Keratinocyte (primary cell): ENCODE results near the gene TMEM86A. TPM values are rescaled to one million over a fixed set of nuclear protein-coding genes. Genes with fewer than 3 reads are reported as not detected.
"Not testable (repeated sequence)": the region's sequence is repeated elsewhere in the genome, so short reads cannot be mapped to it uniquely, and the experiment has no call there.

Experiments
- DNase-seq: peaks from one replicate; pipeline ENCODE4 v3.0.0-alpha.2; 2011; ENCODE audit warnings: low read depth, missing footprints, low spot score
- FAIRE-seq: peaks from 2 replicates; lab custom pipeline; 2011; peaks lifted over from hg19 to GRCh38; lab: Jason Lieb, UNC
- H2AFZ ChIP-seq: 2 replicates; pipeline ENCODE4 v1.6.0; 2012; ENCODE audit warnings: low read length, control low read depth, inconsistent platforms; ENCODE audit not compliant: control insufficient read depth
- H3K27ac ChIP-seq: 2 replicates; pipeline ENCODE4 v1.5.1; 2011; ENCODE audit warnings: low read length; ENCODE audit not compliant: control insufficient read depth, insufficient read depth
- H3K27me3 ChIP-seq: 3 replicates; pipeline ENCODE4 v1.6.0; 2011; ENCODE audit warnings: low read length; ENCODE audit not compliant: control insufficient read depth, insufficient read depth; ENCODE audit errors: extremely low read depth
- H3K36me3 ChIP-seq, 2 experiments: 2 replicates in 1 of 2; 3 replicates in 1 of 2; pipeline ENCODE4 v1.5.1; 2011; ENCODE audit warnings: low read length in 2 of 2, mild to moderate bottlenecking in 1 of 2; ENCODE audit not compliant: control insufficient read depth in 2 of 2, insufficient read depth in 2 of 2; ENCODE audit errors: extremely low read depth in 1 of 2
- H3K4me1 ChIP-seq: 3 replicates; pipeline ENCODE4 v1.5.1; 2011; ENCODE audit warnings: low read length; ENCODE audit not compliant: control insufficient read depth, insufficient read depth; ENCODE audit errors: extremely low read depth
- H3K4me2 ChIP-seq: 3 replicates; pipeline ENCODE4 v1.6.0; 2011; ENCODE audit warnings: low read depth, low read length; ENCODE audit not compliant: control insufficient read depth, insufficient read depth; ENCODE audit errors: extremely low read depth
- H3K4me3 ChIP-seq, 3 experiments: fragments of 200-600 bp in 1 of 3; sonication (generic) in 1 of 3; 2 replicates in 2 of 3; 3 replicates in 1 of 3; pipeline ENCODE4 v1.5.1; 2011 to 2016; ENCODE audit warnings: low read length in 3 of 3, mild to moderate bottlenecking in 3 of 3, control low read depth in 2 of 3, inconsistent platforms in 1 of 3, low read depth in 1 of 3, mixed read lengths in 1 of 3, mixed run types in 1 of 3, moderate library complexity in 1 of 3; ENCODE audit not compliant: control insufficient read depth in 2 of 3, insufficient read depth in 2 of 3; ENCODE audit errors: extremely low read depth in 1 of 3
- H3K79me2 ChIP-seq: 2 replicates; pipeline ENCODE4 v1.6.0; 2012; ENCODE audit warnings: low read length; ENCODE audit not compliant: control insufficient read depth, insufficient read depth
- H3K9ac ChIP-seq: 3 replicates; pipeline ENCODE4 v1.6.0; 2011; ENCODE audit warnings: low read length; ENCODE audit not compliant: control insufficient read depth, insufficient read depth; ENCODE audit errors: extremely low read depth
- H3K9me1 ChIP-seq: 3 replicates; pipeline ENCODE4 v1.6.0; 2011; ENCODE audit warnings: low read length; ENCODE audit not compliant: control insufficient read depth, insufficient read depth; ENCODE audit errors: extremely low read depth
- H3K9me3 ChIP-seq: 2 replicates; pipeline ENCODE4 v1.5.1; 2012; ENCODE audit warnings: low read depth, low read length; ENCODE audit not compliant: control insufficient read depth
- H4K20me1 ChIP-seq: 3 replicates; pipeline ENCODE4 v1.6.0; 2011; ENCODE audit warnings: low read length; ENCODE audit not compliant: control insufficient read depth, insufficient read depth; ENCODE audit errors: extremely low read depth
- EZH2 ChIP-seq: IDR thresholded peaks from one replicate; pipeline ENCODE4 v1.6.1; 2012; ENCODE audit warnings: inconsistent platforms, mild to moderate bottlenecking, low read length, moderate library complexity
- dilution Hi-C: fragments of 300-500 bp; cut with MboI; formaldehyde crosslinking; loops from one replicate; pipeline ENCODE4 v1.7.0; 2020; ENCODE audit warnings: low sequenced_read_pairs; ENCODE audit not compliant: extremely low pct_ligation_motif_present
- polyA plus RNA-seq, 5 experiments: library from polyadenylated mRNA; depleted of rRNA in 3 of 5; stranded (reverse) in 3 of 5; stranded (forward) in 1 of 5; unstranded in 1 of 5; fragments of >200 nt; gene quantifications; 1 replicate in 1 of 5; 2 replicates in 3 of 5; 3 replicates in 1 of 5; pipeline versions ENCODE4 v1.2.1 to v1.2.3, GENCODE V29; 2011 to 2012; ENCODE audit warnings: missing spikeins in 2 of 5, low read depth in 1 of 5, low replicate concordance in 1 of 5
- TF ChIP-seq, protein P1 (sequence below), 3 experiments: IDR thresholded peaks in 1 of 3; conservative IDR thresholded peaks in 1 of 3; optimal IDR thresholded peaks in 1 of 3; 2 replicates in 2 of 3; 3 replicates in 1 of 3; pipeline versions ENCODE3 to v1.5.1; 2011; ENCODE audit warnings: low read length in 3 of 3, mild to moderate bottlenecking in 3 of 3, moderate library complexity in 2 of 3, control low read depth in 1 of 3, inconsistent platforms in 1 of 3; ENCODE audit not compliant: insufficient read depth in 2 of 3; ENCODE audit errors: extremely low read depth in 1 of 3

The TMEM86A gene
- polyA plus RNA-seq, 1 donor (not counting 4 experiments of a cell fraction or from before 2014, with no cell fraction given): 2.5 TPM

DNA sequence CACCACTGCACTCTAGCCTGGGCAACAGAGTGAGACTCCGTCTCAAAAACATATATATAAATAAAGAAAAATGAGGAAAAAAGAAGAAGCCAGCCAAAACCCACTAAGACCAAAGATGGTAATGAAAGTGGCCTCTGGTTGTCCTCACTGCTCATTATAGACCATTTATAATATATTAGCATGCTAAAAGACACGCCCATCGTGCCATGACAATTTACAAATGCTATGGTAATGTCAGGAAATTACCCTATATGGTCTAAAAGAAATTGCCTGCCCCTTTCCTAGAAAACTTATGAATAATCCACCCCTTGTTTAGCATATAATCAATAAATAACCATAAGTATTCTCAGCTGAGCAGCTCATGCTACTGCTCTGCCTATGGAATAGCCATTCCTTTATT is 16.1 kb upstream of the TMEM86A start:
- Histone ChIP-seq H2AFZ (no peak overlapping the region), H4K20me1 (no peaks in the 10 kb centered on the region), H3K9ac (no peak overlapping the region), H3K4me2 (no peak overlapping the region), H3K9me3 (no peaks in the 10 kb centered on the region), H3K4me1 (peaks cover 2% of the 10 kb centered on the region), H3K36me3 (no peaks in the 10 kb centered on the region), H3K79me2 (no peaks in the 10 kb centered on the region), H3K4me3 (no peak overlapping the region), H3K27me3 (no peaks in the 10 kb centered on the region), H3K9me1 (no peaks in the 10 kb centered on the region), H3K27ac (no peak overlapping the region)
- DNase-seq (no peak), FAIRE-seq (no peak)
- no peak for TF ChIP-seq EZH2
- TF ChIP-seq, protein P1, sequence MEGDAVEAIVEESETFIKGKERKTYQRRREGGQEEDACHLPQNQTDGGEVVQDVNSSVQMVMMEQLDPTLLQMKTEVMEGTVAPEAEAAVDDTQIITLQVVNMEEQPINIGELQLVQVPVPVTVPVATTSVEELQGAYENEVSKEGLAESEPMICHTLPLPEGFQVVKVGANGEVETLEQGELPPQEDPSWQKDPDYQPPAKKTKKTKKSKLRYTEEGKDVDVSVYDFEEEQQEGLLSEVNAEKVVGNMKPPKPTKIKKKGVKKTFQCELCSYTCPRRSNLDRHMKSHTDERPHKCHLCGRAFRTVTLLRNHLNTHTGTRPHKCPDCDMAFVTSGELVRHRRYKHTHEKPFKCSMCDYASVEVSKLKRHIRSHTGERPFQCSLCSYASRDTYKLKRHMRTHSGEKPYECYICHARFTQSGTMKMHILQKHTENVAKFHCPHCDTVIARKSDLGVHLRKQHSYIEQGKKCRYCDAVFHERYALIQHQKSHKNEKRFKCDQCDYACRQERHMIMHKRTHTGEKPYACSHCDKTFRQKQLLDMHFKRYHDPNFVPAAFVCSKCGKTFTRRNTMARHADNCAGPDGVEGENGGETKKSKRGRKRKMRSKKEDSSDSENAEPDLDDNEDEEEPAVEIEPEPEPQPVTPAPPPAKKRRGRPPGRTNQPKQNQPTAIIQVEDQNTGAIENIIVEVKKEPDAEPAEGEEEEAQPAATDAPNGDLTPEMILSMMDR (optimal IDR thresholded peaks at IDR 0.05 in 1 of 3, IDR thresholded peaks at IDR 0.05 in 1 of 3, conservative IDR thresholded peaks at IDR 0.05 in 1 of 3; ENCODE audit: extremely low read depth in 1 of 3, insufficient read depth in 2 of 3, low read length in 3 of 3): no peak
- dilution Hi-C loops: no loop called here

DNA sequence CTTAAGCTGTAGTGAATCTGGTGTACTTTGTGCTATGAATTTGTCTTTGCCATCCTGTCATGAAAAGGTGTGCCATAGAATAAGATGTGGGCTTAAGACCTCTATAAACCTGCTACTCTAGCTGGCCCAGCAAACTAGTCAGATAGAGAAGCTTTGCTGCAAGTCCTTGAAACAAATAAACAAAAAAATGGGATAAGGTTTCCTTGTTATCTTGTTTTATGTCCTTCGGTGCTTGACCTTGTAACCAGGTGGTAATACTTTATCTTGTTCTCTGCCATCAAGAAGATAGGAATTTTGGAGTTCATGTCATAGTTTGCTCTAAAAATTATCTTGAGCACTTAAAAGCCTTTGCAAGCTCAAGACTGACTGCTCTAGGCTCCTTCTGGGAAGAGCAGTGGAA is 14.3 kb upstream of the TMEM86A start:
- Histone ChIP-seq H3K4me1 (no peaks in the 10 kb centered on the region), H4K20me1 (no peaks in the 10 kb centered on the region), H3K79me2 (no peaks in the 10 kb centered on the region), H3K4me2 (no peak overlapping the region), H3K4me3 (no peak overlapping the region), H3K9me3 (no peaks in the 10 kb centered on the region), H3K9ac (no peak overlapping the region), H3K27ac (no peak overlapping the region), H3K36me3 (no peaks in the 10 kb centered on the region), H2AFZ (no peak overlapping the region), H3K27me3 (no peaks in the 10 kb centered on the region), H3K9me1 (no peaks in the 10 kb centered on the region)
- DNase-seq: no peak
- FAIRE-seq: no peak
- dilution Hi-C loops: no loop called here
- TF ChIP-seq, protein P1 (optimal IDR thresholded peaks at IDR 0.05 in 1 of 3, IDR thresholded peaks at IDR 0.05 in 1 of 3, conservative IDR thresholded peaks at IDR 0.05 in 1 of 3; ENCODE audit: extremely low read depth in 1 of 3, insufficient read depth in 2 of 3, low read length in 3 of 3): no peak
- TF ChIP-seq EZH2: no peak

- H3K4me3 ChIP-seq, H3K4me1 ChIP-seq, DNase-seq, FAIRE-seq, H3K9me3 ChIP-seq, H3K9ac ChIP-seq, H3K27me3 ChIP-seq, dilution Hi-C loops, H2AFZ ChIP-seq, H3K36me3 ChIP-seq, H3K9me1 ChIP-seq, H3K27ac ChIP-seq, H4K20me1 ChIP-seq, H3K4me2 ChIP-seq, H3K79me2 ChIP-seq: not testable (repeated sequence)
Observed at GRCh38 chr11:18691467-18692140, 7.0 kb upstream of the TMEM86A start.
